Loucy (cell line): ENCODE results near the gene CTTNBP2.

Experiments used
- EZH2phosphoT487 ChIP-seq: fragments of 200-600 bp; IDR thresholded peaks from 2 replicates; pipeline ENCODE4 v1.6.1; 2018; ENCODE audit warnings: antibody characterized with exemption, mild to moderate bottlenecking, moderate library complexity, borderline replicate concordance
- TF ChIP-seq, protein P1 (sequence below): fragments of 200-600 bp; sonication (generic); conservative IDR thresholded peaks from 2 replicates; pipeline ENCODE4 v1.5.1; 2014; ENCODE audit warnings: mild to moderate bottlenecking, antibody characterized with exemption, low read length

DNA sequence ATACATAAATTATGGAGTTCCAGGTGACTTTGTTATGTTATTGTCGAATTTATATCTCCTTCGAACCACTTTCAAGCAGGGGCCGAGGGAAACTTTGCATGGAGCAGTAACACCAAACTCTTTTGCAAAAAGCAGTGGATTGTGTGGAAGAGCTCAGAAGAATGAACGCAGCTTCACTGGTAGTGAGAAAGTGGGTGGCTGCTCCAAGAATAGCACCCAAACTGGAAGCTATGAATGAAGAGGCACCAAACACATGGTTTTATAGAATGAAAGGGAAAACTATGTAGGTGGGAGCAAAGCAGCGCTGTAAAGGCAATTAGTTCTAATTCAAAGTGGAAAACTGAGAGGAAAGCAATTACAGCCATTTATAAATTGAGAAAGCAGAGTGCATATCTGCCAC lies 67.2 kb downstream of the CTTNBP2 start:
- TF ChIP-seq, protein P1, sequence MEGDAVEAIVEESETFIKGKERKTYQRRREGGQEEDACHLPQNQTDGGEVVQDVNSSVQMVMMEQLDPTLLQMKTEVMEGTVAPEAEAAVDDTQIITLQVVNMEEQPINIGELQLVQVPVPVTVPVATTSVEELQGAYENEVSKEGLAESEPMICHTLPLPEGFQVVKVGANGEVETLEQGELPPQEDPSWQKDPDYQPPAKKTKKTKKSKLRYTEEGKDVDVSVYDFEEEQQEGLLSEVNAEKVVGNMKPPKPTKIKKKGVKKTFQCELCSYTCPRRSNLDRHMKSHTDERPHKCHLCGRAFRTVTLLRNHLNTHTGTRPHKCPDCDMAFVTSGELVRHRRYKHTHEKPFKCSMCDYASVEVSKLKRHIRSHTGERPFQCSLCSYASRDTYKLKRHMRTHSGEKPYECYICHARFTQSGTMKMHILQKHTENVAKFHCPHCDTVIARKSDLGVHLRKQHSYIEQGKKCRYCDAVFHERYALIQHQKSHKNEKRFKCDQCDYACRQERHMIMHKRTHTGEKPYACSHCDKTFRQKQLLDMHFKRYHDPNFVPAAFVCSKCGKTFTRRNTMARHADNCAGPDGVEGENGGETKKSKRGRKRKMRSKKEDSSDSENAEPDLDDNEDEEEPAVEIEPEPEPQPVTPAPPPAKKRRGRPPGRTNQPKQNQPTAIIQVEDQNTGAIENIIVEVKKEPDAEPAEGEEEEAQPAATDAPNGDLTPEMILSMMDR: no peak
- TF ChIP-seq EZH2phosphoT487: no peak
